Measurements from ENCODE around the gene GPC6. TPM values are rescaled to one million over a fixed set of nuclear protein-coding genes. Genes with fewer than 3 reads are reported as not detected.

Gene GPC6
- total RNA-seq, 1 donor from 2014 or later = 16.1 TPM

- H3K27me3 Mint-ChIP-seq (ENCODE audit: unreplicated experiment) = no peaks in the 10 kb centered on the region
- H3K4me3 Mint-ChIP-seq (ENCODE audit: unreplicated experiment) = no peak overlapping the region
- H3K36me3 Mint-ChIP-seq (ENCODE audit: low read depth, unreplicated experiment) = no peaks in the 10 kb centered on the region
- no peak for DNase-seq (ENCODE audit: low spot score)
- no peaks in the 10 kb centered on the region for H3K9me3 Mint-ChIP-seq (ENCODE audit: unreplicated experiment)
- no peaks in the 10 kb centered on the region for H3K4me1 Mint-ChIP-seq (ENCODE audit: unreplicated experiment)
- H3K27ac Mint-ChIP-seq (ENCODE audit: unreplicated experiment) = no peak overlapping the region
- TF ChIP-seq CTCF (IDR thresholded peaks at IDR 0.05; ENCODE audit: unreplicated experiment) = no peak
These were observed 989.9 kb downstream of the GPC6 start for GRCh38 chr13:94216476-94216875.

GRCh38 chr13:94217370-94217769 lies 990.8 kb downstream of the GPC6 start:
- Mint-ChIP-seq H3K27ac (ENCODE audit: unreplicated experiment) (no peak overlapping the region), H3K9me3 (ENCODE audit: unreplicated experiment) (no peaks in the 10 kb centered on the region), H3K4me3 (ENCODE audit: unreplicated experiment) (no peak overlapping the region), H3K36me3 (ENCODE audit: low read depth, unreplicated experiment) (no peaks in the 10 kb centered on the region), H3K27me3 (ENCODE audit: unreplicated experiment) (no peaks in the 10 kb centered on the region), H3K4me1 (ENCODE audit: unreplicated experiment) (no peaks in the 10 kb centered on the region)
- no peak for TF ChIP-seq CTCF (IDR thresholded peaks at IDR 0.05; ENCODE audit: unreplicated experiment)
- DNase-seq (ENCODE audit: low spot score) = no peak

GRCh38 chr13:94218537-94218936 lies 991.9 kb downstream of the GPC6 start:
- no peaks in the 10 kb centered on the region for H3K9me3 Mint-ChIP-seq (ENCODE audit: unreplicated experiment)
- no peaks in the 10 kb centered on the region for H3K36me3 Mint-ChIP-seq (ENCODE audit: low read depth, unreplicated experiment)
- no peaks in the 10 kb centered on the region for H3K27me3 Mint-ChIP-seq (ENCODE audit: unreplicated experiment)
- H3K27ac Mint-ChIP-seq (ENCODE audit: unreplicated experiment) = no peak overlapping the region
- no peak overlapping the region for H3K4me3 Mint-ChIP-seq (ENCODE audit: unreplicated experiment)
- DNase-seq (ENCODE audit: low spot score) = no peak
- H3K4me1 Mint-ChIP-seq (ENCODE audit: unreplicated experiment) = no peaks in the 10 kb centered on the region
- TF ChIP-seq CTCF (IDR thresholded peaks at IDR 0.05; ENCODE audit: unreplicated experiment) = no peak

- no peak overlapping the region for H3K27ac Mint-ChIP-seq (ENCODE audit: unreplicated experiment)
- H3K4me1 Mint-ChIP-seq (ENCODE audit: unreplicated experiment) = no peaks in the 10 kb centered on the region
- no peaks in the 10 kb centered on the region for H3K36me3 Mint-ChIP-seq (ENCODE audit: low read depth, unreplicated experiment)
- TF ChIP-seq CTCF (IDR thresholded peaks at IDR 0.05; ENCODE audit: unreplicated experiment) = no peak
- H3K27me3 Mint-ChIP-seq (ENCODE audit: unreplicated experiment) = no peaks in the 10 kb centered on the region
- no peak overlapping the region for H3K4me3 Mint-ChIP-seq (ENCODE audit: unreplicated experiment)
- DNase-seq (ENCODE audit: low spot score) = no peak
- H3K9me3 Mint-ChIP-seq (ENCODE audit: unreplicated experiment) = no peaks in the 10 kb centered on the region
These were observed 992.3 kb downstream of the GPC6 start for GRCh38 chr13:94218951-94219350.

- Mint-ChIP-seq H3K9me3 (ENCODE audit: unreplicated experiment) (no peaks in the 10 kb centered on the region), H3K4me1 (ENCODE audit: unreplicated experiment) (no peaks in the 10 kb centered on the region), H3K36me3 (ENCODE audit: low read depth, unreplicated experiment) (no peaks in the 10 kb centered on the region), H3K4me3 (ENCODE audit: unreplicated experiment) (no peak overlapping the region), H3K27ac (ENCODE audit: unreplicated experiment) (no peak overlapping the region), H3K27me3 (ENCODE audit: unreplicated experiment) (no peaks in the 10 kb centered on the region)
- no peak for DNase-seq (ENCODE audit: low spot score)
- TF ChIP-seq CTCF (IDR thresholded peaks at IDR 0.05; ENCODE audit: unreplicated experiment) = no peak
These were observed 998.1 kb downstream of the GPC6 start for GRCh38 chr13:94224670-94225069.

Measured in endothelial cell (in vitro differentiated cells).